ENCODE data around the gene ACOX3.

DNA sequence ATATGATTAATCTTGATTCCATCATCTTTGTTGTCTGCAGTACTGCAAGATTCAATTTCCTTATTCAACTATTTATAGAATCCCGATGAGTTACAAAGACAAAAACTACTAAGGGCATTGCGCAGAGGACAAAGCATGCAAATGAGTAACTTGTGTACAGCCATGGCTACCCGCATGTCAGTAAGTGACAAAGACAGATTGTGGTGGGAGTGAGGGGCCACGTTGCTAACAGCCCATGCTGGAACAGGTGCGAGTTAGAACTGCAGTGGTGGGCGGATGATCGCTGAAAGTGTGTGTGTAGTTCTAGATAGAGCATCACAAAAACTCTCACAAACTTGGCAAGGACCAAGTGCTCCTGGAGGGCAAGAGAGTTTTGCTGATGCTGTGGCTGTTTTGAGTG lies 49.5 kb downstream of the ACOX3 start:
- TF ChIP-seq, protein P1, sequence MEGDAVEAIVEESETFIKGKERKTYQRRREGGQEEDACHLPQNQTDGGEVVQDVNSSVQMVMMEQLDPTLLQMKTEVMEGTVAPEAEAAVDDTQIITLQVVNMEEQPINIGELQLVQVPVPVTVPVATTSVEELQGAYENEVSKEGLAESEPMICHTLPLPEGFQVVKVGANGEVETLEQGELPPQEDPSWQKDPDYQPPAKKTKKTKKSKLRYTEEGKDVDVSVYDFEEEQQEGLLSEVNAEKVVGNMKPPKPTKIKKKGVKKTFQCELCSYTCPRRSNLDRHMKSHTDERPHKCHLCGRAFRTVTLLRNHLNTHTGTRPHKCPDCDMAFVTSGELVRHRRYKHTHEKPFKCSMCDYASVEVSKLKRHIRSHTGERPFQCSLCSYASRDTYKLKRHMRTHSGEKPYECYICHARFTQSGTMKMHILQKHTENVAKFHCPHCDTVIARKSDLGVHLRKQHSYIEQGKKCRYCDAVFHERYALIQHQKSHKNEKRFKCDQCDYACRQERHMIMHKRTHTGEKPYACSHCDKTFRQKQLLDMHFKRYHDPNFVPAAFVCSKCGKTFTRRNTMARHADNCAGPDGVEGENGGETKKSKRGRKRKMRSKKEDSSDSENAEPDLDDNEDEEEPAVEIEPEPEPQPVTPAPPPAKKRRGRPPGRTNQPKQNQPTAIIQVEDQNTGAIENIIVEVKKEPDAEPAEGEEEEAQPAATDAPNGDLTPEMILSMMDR (IDR thresholded peaks at IDR 0.05) = no peak
- no peak for TF ChIP-seq POLR2A (IDR thresholded peaks at IDR 0.05)
